SK-N-MC (cell line): Measurements from ENCODE around the gene PTPRB.

Source experiments
- DNase-seq: peaks from one replicate; pipeline ENCODE4 v3.0.0-alpha.2; 2011; ENCODE audit warnings: low read depth, low spot score
- H3K27ac ChIP-seq: fragments of 200-600 bp; sonication (generic); 2 replicates; pipeline ENCODE4 v1.5.1; 2016; ENCODE audit warnings: mixed run types
- H3K36me3 ChIP-seq: fragments of 200-600 bp; sonication (generic); 2 replicates; pipeline ENCODE4 v1.6.1; 2017; ENCODE audit warnings: antibody characterized with exemption, low read length, mixed read lengths; ENCODE audit not compliant: insufficient read depth
- H3K4me3 ChIP-seq: fragments of 200-600 bp; sonication (generic); 2 replicates; pipeline ENCODE4 v1.5.1; 2016
- H3K9ac ChIP-seq: fragments of 200-600 bp; sonication (generic); 2 replicates; pipeline ENCODE4 v1.8.0; 2017; ENCODE audit warnings: mixed run types, mixed read lengths; ENCODE audit not compliant: insufficient read length
- H3K9me3 ChIP-seq: fragments of 200-600 bp; sonication (generic); 2 replicates; pipeline ENCODE4 v1.6.1; 2017; ENCODE audit warnings: low read depth, mild to moderate bottlenecking, antibody characterized with exemption, low read length, moderate library complexity, mixed read lengths
- EZH2 ChIP-seq: fragments of 200-600 bp; sonication (generic); IDR thresholded peaks from one replicate; pipeline ENCODE4 v1.6.1; 2017; ENCODE audit warnings: antibody characterized with exemption
- FOXP2 ChIP-seq: optimal IDR thresholded peaks from 2 replicates; pipeline ENCODE3; 2011; ENCODE audit warnings: mild to moderate bottlenecking, moderate library complexity; ENCODE audit not compliant: insufficient read depth; ENCODE audit errors: extremely low read length, control extremely low read depth
- POLR2AphosphoS5 ChIP-seq: IDR thresholded peaks from 2 replicates; pipeline ENCODE4 v1.6.1; 2012; ENCODE audit warnings: mild to moderate bottlenecking, low read depth, low read length, borderline replicate concordance

Gene PTPRB

DNA sequence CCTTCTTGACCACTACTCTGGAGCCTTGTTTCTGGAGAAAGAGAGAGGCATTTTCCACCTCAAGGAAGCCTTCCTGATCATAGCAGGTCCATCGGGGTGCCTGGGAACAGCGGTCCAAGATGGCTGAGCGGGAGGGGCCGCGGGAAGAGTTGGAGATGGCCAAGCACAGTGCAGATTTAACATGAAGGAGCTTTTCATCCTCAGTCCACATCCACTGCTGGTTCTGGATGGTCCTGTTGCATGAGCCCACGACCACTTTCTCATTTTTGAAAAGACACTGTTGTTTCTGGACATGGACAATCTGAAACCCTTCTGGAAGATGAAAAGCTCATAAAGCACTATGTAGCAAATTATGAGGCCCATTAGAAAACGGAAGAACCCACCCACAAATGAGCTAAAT lies 1.5 kb downstream of the PTPRB start:
- DNase-seq = no peak
- no peak overlapping the region for H3K4me3 ChIP-seq
- H3K36me3 ChIP-seq = no peaks in the 10 kb centered on the region
- TF ChIP-seq POLR2AphosphoS5 (no peak), FOXP2 (no peak), EZH2 (no peak)
- H3K27ac ChIP-seq = no peak overlapping the region
- no peak overlapping the region for H3K9ac ChIP-seq
- no peaks in the 10 kb centered on the region for H3K9me3 ChIP-seq

DNA sequence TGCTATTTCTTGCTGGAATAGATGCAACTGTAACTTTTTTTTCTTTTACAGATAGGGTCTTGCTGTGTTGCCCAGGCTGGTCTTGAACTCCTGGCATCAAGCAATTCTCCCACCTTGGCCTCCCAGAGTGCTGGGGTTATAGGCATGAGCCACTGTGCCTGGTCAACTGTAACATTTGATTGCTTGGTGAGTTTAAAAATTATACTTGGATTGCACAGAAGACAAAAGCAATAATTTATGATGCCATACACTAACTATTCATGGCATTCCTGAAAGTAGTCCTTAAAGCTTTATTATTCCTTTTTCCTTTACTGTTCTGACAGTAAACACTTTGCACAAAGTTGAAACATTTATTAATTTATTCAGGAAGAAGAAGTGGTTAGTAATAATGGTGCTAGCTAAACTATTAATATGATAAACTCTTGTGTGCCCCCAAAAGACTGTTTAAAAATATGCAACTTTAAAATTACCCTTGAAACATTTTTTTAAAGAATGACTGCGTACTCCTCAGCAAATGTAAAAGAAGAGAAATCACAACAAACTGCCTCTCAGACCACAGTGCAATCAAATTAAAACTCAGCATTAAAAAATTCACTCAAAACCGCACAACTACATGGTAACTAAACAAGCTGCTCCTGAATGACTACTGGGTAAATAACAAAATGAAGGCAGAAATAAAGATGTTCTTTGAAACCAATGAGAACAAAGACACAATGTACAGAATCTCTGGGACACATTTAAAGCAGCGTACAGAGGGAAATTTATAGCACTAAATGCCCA lies 8.3 kb downstream of the PTPRB start:
- H3K9ac ChIP-seq = no peak overlapping the region

DNA sequence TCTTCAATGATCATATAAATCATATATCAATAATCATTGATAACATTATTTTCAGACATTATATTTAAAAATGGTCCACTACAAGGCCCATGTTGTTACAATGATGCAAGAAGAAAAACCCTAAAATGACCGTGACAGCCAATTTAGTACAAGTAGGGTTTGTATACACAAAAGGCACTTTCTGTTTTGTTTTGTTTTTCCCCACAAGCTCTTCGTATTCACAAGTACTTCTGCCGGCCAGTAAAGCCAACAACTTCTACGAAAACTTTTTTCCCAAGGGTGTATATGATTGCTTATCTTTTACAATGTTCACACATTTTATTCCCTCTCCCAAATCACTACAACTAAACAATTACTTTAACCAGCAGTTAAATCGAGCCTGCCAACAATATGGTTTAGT lies 9.6 kb downstream of the PTPRB start:
- Histone ChIP-seq H3K36me3 (no peaks in the 10 kb centered on the region), H3K4me3 (no peak overlapping the region)
- no peak for DNase-seq

More for the DNA sequence above, 8.3 kb downstream of the PTPRB start:
- H3K4me3 ChIP-seq = no peak overlapping the region
- H3K36me3 ChIP-seq = no peaks in the 10 kb centered on the region
- no peak for DNase-seq
- no peaks in the 10 kb centered on the region for H3K9me3 ChIP-seq
- H3K27ac ChIP-seq = no peak overlapping the region
- no peak for TF ChIP-seq EZH2
- TF ChIP-seq POLR2AphosphoS5 = no peak
- TF ChIP-seq FOXP2 = no peak

DNA sequence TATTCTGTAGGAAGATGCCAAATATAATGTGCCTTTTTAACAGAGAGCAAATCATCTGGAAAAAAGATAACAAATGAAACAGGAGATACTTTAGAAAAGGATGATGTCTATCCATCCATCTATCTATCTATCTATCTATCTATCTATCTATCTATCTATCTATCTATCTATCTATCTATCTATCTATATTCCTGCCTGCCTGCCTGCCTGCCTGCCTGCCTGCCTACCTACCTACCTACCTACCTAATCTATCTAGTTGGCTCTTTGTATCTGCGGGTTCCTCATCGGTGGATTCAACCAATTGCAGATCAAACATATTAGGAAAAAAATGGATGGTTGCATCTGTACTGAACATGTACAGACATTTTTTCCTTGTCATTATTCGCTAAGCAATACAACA lies 11.0 kb downstream of the PTPRB start:
- DNase-seq = no peak
- no peak for TF ChIP-seq FOXP2
- TF ChIP-seq POLR2AphosphoS5 = no peak
- TF ChIP-seq EZH2 = no peak
- no peak overlapping the region for H3K27ac ChIP-seq
- no peaks in the 10 kb centered on the region for H3K9me3 ChIP-seq
- H3K4me3 ChIP-seq = no peak overlapping the region
- no peak overlapping the region for H3K9ac ChIP-seq
- no peaks in the 10 kb centered on the region for H3K36me3 ChIP-seq

More for the DNA sequence above, 9.6 kb downstream of the PTPRB start:
- TF ChIP-seq FOXP2 = no peak
- no peak for TF ChIP-seq POLR2AphosphoS5
- TF ChIP-seq EZH2 = no peak
- H3K9ac ChIP-seq = no peak overlapping the region
- H3K27ac ChIP-seq = no peak overlapping the region
- no peaks in the 10 kb centered on the region for H3K9me3 ChIP-seq

DNA sequence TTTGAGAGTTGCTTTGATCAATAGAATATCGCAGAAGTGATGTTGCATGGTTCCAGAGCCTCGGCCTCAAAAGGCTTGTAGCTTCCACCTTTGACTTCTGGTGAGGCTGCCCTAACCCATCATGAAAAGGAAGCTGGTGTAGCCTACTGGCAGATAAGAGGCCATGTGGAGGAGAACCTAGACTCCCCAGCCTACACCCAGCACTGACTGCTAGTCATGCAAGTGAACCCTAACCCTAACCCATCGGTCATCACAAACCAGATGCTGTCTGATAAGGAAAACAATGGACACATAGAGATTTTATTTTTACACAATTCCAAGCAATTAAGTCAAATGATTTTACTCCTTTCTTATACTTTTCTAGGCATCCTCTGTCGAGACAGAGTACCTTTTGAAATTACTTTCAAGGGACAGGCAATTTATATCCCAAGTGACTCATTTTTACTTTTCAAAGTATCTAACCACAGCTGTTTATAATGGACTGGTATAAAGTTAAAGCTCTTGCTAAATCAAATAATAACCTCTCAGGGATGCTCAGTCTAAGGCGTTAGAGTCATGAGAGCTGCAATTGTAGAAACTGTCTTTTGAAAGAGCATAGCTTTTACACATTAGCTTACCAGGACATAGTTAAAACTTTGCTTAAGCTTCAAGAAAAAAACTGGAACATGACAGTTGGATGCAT lies 17.6 kb downstream of the PTPRB start:
- H3K27ac ChIP-seq = no peak overlapping the region
- H3K4me3 ChIP-seq = no peak overlapping the region
- no peaks in the 10 kb centered on the region for H3K9me3 ChIP-seq
- H3K9ac ChIP-seq = no peak overlapping the region
- H3K36me3 ChIP-seq = no peaks in the 10 kb centered on the region
- DNase-seq = no peak
- TF ChIP-seq FOXP2 (no peak), POLR2AphosphoS5 (no peak), EZH2 (no peak)

DNA sequence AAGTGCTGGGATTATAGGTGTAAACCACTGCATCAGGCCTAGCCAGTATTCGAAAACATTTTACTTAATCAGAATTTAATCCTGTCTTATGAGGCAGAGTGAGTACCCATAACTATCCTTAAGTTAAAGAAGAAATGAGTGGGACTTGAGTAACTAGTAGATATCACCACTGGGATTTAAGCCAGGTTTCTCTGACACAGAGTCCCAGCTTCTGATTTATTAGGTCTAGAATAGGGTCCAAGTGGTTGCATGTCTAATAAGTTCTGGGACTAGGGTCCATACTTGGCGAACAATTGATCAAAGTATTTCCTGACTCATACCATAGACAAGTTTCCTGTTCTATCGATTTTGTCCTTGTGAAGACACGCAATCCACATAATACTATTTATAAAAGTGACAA lies 18.9 kb downstream of the PTPRB start:
- H3K4me3 ChIP-seq = no peak overlapping the region
- H3K36me3 ChIP-seq = no peaks in the 10 kb centered on the region
- no peak overlapping the region for H3K9ac ChIP-seq
- DNase-seq = no peak
- TF ChIP-seq EZH2 (no peak), FOXP2 (no peak), POLR2AphosphoS5 (no peak)
- no peaks in the 10 kb centered on the region for H3K9me3 ChIP-seq
- H3K27ac ChIP-seq = no peak overlapping the region

DNA sequence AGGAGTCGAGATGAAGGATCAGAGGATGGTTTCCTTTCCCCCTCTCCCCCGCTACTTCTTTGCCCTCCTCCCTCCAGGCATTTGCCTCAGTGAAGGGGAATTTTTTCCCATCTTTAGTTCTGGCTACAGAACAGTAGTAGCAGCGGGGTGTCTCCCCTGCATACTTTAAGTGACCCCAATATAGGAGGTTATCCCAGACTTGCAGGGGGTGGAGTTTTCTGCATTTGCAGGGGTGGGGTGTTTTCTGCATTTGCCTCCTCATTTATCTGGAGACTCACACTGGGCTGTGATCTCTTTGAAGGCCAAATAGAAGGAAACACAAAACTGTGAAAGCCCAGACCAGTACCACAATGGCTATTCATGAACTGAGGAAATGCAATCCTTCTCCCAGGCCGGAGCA lies 19.8 kb downstream of the PTPRB start:
- Histone ChIP-seq H3K9me3 (no peaks in the 10 kb centered on the region), H3K27ac (no peak overlapping the region), H3K36me3 (no peaks in the 10 kb centered on the region), H3K4me3 (no peak overlapping the region), H3K9ac (no peak overlapping the region)
- DNase-seq = no peak
- TF ChIP-seq EZH2 = no peak

DNA sequence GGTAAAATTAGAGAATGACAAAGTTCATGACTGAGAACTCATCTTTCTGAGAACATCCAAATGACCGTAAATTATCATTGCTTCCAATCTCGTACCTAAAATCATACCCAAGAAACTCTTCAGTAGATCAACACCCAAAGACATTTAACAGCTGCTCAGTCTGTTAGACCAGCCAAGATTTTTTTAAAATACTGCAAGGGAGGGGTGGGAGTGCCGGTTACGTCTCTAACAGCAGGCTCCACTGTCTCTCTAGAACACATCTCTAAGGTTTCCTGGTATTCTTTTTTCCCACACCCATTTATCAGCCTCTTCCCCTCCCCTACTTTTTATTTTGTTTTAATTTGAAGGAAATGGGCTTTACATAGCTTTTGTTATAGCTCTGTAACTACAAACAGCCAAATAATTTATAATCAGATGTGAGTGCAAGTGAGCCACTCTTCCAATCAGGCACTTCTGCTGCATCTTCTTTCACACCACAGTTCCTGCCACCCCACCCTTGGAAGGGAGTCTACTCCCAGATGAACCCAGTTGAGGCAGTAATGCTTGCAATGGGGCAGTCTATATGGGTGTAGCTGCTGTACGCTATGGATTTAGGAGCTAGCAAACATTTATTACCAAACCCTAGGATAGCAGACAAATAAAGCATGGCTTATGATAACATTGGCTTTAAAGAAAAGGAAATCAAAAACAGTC lies 21.9 kb downstream of the PTPRB start:
- DNase-seq = no peak
- Histone ChIP-seq H3K36me3 (no peaks in the 10 kb centered on the region), H3K9me3 (no peaks in the 10 kb centered on the region), H3K9ac (no peak overlapping the region), H3K4me3 (no peak overlapping the region), H3K27ac (no peak overlapping the region)
- TF ChIP-seq POLR2AphosphoS5 (no peak), FOXP2 (no peak), EZH2 (no peak)
